Activated CD8-positive, alpha-beta T cell treated with anti-CD3 and anti-CD28 coated beads, Interleukin-2, amount 10 ng/mL, durations not matched to agents 7 days and 5 days (primary cell): ENCODE measurements around the gene GJA10. TPM values are rescaled to one million over a fixed set of nuclear protein-coding genes. Genes with fewer than 3 reads are reported as not detected.

Experiments
- total RNA-seq, 2 experiments: library from RNA; stranded (reverse); gene quantifications; one replicate each; pipeline ENCODE4 v1.2.3, GENCODE V29; 2021

Gene GJA10
- total RNA-seq, 2 experiments from 2014 or later: not detected

Other genes starting within 250 kb of the GJA10 start
- 10 to 100 TPM; 58.2 to 64.7 TPM for gene MDN1, start 74.7 kb upstream of the GJA10 start, total RNA-seq
- 10 to 100 TPM; 42.5 to 47.3 TPM for gene CASP8AP2, start 64.6 kb upstream of the GJA10 start, total RNA-seq